ENCODE data around the gene CEP55.

GRCh38 chr10:93498166-93498565 is 1.8 kb downstream of the CEP55 start:
- TF ChIP-seq EZH2 (IDR thresholded peaks at IDR 0.05; ENCODE audit: borderline replicate concordance, low read depth, low read length) (no peak), ZC3H8 (IDR thresholded peaks at IDR 0.05) (no peak), GATAD2A (IDR thresholded peaks at IDR 0.05) (no peak), NCOA1 (IDR thresholded peaks at IDR 0.05; ENCODE audit: low read depth) (no peak), MED1 (CRISPR knock-in tag; IDR thresholded peaks at IDR 0.05; ENCODE audit: borderline replicate concordance) (no peak), SAP30 (IDR thresholded peaks at IDR 0.05; ENCODE audit: borderline replicate concordance, insufficient read depth, low read depth, low read length, poor library complexity, severe bottlenecking) (no peak), ZNF780A (CRISPR knock-in tag; IDR thresholded peaks at IDR 0.05) (no peak), ZKSCAN1 (IDR thresholded peaks at IDR 0.05; ENCODE audit: low read depth, low read length) (no peak), BACH1 (tag; IDR thresholded peaks at IDR 0.05) (no peak), CTCF (IDR thresholded peaks at IDR 0.05 in 2 of 3, conservative IDR thresholded peaks at IDR 0.05 in 1 of 3; ENCODE audit: insufficient read depth in 2 of 3, low read depth in 1 of 3, low read length in 3 of 3) (no peak)

Measured in K562 (cell line).